GDM1 (cell line): ENCODE measurements around the gene CYP27C1.
"Not testable (repeated sequence)": the region's sequence is repeated elsewhere in the genome, so short reads cannot be mapped to it uniquely, and the experiment has no call there.

Experiments used
- DNase-seq: peaks from one replicate; lab custom pipeline; 2025; lab: John Stamatoyannopoulos, UW

CYP27C1 gene, protein sequence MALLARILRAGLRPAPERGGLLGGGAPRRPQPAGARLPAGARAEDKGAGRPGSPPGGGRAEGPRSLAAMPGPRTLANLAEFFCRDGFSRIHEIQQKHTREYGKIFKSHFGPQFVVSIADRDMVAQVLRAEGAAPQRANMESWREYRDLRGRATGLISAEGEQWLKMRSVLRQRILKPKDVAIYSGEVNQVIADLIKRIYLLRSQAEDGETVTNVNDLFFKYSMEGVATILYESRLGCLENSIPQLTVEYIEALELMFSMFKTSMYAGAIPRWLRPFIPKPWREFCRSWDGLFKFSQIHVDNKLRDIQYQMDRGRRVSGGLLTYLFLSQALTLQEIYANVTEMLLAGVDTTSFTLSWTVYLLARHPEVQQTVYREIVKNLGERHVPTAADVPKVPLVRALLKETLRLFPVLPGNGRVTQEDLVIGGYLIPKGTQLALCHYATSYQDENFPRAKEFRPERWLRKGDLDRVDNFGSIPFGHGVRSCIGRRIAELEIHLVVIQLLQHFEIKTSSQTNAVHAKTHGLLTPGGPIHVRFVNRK

DNA sequence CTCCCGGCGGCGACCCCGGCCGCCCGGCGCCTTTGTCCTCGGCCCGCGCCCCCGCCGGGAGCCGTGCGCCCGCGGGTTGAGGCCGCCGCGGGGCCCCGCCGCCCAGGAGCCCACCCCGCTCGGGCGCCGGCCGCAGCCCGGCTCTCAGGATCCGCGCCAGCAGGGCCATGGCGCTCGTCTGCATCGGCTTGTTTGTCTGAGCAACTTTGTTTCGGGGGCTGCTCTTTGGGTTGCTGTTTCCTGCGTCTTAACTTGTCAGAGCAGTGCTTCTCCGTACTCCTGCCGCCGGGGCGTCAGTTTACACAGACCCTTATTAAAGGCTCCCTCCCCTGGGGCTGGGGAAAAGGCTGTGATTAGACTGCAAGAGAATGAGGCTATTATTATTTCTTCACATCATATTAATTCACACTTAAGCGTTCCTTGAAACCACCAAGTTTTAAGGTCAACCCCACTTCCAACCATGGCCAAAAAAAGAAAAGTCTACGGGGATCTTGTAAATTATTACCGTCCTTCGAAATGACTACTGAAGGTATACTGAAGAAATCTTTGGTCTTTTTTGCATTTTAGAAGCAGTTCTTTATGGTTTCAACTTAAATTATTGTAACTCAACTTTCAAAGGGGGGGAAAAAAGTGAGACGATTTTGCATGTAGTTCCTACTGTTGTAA lies at the start of gene CYP27C1:
TSS of gene CYP27C1 (minus strand) at position 198 of the 666 bp plus-strand sequence. CDS start at position 169, 29 bp downstream.
- no peak for DNase-seq

DNA sequence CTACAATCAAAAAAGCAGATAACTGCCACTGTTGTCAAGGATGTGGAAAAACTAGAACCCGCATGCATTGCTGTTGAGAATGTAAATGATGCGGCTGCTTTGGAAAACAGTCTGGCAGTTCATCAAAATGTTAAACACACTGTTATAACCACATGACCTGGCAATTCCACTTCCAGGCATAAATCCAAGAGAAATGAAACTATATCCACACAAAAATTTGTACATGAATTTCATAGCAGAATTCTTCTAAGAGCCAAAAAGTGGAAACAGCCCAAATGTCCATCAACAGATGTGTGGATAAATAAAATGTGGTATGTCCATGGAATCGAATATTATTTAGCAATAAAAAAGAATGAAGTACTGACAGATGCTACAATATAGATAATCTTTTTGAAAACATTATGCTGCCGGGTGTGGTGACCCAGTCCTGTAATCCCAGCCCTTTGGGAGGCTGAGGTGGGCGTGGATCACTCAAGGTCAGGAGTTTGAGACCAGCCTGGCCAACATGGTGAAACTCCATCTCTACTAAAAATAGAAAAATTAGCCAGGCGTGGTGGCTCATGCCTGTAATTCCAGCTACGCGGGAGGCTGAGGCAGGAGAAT lies 41.8 kb upstream of the CYP27C1 start:
- no peak for DNase-seq

DNA sequence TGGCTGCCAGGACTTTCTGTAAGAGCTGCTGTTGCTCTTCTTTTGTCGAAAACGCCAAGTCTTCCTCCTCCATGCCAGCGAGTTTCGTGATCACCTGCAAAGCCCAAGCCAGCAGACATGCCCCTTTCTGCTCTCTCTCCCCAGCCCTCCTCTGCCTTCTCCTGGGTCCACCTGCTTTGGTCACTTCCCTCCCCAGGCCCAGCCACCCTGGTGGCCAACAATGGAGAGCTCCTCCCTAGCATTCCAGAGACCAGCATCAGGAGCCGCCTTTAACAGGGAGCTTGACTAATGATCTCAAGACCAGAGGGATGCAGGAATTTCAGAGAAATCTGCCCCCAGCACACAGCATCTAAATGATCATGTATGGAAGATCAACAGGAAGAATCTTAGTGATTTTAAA lies 39.3 kb upstream of the CYP27C1 start:
- DNase-seq: no peak

DNA sequence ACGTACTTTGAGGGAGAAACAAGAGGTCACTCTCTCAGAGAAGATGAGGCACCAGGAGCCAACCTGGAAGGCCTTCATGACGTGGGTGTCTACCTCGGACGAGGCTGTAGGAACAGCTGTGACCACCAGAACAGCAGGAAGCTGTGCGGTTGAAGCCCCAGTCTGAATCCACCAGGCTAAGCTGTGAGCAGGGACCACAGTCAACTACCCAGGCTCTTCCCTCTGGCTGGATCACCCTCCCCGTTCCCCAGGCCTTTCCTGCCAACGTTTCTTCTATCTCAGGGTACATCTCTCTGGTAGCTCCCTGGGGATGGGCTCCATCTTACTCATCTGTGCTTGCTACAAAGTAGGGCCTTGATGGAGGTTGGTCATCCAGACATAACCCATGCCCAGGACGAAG lies 36.8 kb upstream of the CYP27C1 start:
- DNase-seq: no peak

DNA sequence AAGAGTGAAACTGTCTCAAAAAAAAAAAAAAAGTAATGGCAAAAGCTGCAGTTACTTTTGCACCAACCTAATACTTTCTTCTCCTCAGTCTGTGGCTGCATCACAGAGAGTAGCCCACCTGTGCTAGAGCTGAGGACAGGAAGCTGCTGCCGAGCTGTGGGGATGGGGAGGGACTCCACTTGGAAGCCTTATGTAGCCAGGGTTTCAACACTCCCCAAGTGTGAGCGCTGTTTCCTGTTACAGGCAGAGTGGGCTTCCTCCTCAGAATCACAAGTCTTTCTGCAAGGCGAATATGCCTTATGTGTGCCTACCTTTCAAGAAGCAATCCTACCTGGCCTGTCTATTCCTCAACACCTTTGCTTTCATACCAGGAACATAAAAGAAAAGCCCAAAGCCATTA lies 36.3 kb upstream of the CYP27C1 start:
- no peak for DNase-seq

DNA sequence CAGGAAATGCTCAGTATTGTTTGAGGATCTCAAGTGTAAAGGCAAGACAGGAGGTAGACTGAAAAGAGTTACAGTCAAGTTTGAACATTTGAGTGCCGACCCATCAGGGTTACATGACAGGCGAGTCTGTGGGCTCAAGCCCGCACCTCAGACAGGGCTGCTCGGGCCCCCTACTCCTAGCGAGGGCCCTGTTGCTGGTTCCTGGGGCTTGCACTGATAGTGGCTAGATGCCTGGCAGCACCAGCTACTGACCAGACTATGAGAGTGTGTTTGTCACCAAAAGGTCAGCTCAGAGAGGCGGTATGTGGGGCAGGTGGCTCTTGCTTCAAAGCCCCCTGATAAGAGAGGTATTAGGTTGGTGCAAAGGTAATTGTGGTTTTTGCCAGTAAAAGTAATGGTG lies 35.6 kb upstream of the CYP27C1 start:
- no peak for DNase-seq

DNA sequence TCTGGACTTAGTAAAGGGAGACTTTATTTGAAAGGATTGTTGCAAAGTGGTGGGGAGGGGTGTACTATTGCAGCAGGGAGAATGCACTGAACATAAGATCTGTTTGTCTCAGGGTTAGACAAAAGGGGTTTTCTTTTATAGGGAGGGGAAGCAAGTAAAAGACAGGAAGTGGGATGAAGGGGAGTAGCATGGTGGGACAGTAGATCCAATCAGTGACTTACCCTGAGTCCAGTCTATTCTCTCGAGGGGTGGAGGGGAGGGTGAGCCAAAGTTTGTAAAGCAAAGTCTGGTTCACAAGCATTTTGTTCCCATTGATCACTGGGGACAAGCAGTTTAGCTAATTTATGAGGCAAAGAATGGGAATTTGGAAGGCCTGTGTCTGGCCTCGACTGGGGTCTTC lies 35.0 kb upstream of the CYP27C1 start:
- no peak for DNase-seq

DNA sequence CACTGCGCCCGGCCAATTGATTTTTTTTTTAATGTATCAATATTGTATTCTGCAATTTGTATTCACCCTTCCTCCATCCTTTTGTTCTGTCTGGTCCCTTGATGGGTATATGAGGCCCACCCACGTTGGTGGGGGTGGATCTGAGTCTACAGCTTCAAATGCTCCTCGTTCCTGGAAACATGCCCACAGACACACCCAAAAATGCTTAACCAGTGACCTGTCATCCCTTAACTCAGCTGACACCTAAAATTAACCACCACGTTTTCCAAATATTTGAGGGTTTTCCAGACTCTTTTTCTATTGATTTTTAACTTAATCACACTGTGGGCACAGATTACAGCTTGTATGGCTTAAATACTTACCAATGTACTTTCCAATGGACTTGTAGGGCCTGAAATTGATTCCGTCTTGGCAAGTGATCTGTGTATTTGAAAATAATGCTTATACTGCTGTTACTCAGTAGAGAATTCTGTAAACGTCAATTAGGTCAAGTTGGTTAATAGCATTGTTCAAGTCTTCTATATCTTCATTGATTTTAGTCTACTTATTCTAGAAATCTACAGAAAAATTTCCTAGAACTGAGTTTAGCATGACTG lies 34.4 kb upstream of the CYP27C1 start:
- DNase-seq: no peak

DNA sequence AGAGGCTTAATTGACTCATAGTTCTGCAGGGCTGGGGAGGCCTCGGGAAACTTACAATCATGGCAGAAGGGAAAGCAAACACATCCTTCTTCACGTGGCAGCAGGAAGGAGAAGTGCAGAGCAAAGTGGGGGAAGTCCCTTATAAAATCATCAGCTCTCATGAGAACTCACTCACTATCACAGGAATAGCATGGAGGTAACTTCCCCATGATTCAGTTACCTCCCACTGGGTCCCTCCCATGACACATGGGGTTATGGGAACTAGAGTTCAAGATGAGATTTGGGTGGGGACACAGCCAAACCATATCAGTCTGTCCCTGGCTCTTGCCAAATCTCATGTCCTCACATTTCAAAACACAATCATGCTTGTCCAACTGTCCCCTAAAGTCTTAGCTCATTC lies 21.1 kb upstream of the CYP27C1 start:
- not testable (repeated sequence) for DNase-seq

DNA sequence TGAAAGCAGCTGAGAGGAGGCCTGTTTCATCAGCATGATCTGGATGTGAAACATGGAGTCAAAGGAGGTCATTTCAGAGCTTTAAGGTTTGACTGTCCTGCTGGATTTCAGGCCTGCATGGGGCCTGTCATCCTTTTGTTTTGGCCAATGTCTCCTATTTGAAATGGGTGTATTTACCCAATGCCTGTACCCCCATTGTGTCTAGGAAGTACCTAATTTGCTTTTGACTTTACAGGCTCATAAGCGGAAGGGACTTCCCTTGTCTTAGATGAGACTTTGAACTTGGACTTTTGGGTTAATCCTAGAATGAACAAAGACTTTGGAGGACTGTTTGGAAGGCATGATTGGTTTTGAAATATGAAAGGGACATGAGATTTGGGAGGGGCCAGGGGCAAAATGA lies 19.3 kb upstream of the CYP27C1 start:
- no peak for DNase-seq

DNA sequence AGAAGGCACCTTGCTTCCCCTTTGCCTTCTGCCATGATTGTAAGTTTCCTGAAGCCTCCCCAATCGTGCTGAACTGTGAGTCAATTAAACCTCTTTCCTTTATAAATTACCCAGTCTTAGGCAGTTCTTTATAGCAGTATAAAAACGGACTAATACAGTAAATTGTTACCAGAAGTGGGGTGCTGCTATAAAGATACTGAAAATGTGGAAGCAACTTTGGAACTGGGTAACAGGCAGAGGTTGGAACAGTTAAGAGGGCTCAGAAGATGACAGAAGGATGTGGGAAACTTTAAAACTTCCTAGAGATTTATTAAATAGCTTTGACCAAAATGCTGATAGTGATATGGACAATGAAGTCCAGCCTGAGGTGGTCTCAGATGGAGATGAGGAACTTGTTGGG lies 17.7 kb upstream of the CYP27C1 start:
- not testable (repeated sequence) for DNase-seq

DNA sequence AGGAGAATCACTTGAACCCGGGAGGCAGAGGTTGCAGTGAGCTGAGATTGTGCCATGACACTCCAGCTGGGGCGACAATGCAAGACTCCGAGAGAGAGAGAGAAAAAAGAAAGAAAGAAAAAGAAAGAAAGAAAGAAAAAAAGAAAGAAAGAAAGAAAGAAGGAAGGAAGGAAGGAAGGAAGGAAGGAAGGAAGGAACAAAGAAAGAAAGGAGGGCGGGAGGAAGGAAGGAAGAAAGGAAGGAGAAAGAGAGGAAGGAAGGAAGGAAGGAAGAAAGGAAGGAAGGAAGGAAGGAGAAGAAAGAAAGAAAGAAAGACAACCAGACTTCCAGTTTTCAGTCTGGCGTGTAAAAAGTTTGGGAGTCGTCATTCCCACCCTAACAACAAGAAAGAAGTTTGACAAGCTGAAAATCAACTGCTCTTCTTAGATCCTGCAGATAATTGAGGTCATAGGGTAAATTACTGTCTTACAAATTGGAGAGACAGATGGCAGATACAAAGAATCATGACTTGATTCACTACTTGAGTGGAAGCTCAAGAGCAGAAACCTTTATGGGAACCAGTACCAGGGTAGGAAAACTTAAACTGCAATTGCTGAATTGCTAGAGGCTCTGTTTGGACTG lies 15.1 kb upstream of the CYP27C1 start:
- no peak for DNase-seq

DNA sequence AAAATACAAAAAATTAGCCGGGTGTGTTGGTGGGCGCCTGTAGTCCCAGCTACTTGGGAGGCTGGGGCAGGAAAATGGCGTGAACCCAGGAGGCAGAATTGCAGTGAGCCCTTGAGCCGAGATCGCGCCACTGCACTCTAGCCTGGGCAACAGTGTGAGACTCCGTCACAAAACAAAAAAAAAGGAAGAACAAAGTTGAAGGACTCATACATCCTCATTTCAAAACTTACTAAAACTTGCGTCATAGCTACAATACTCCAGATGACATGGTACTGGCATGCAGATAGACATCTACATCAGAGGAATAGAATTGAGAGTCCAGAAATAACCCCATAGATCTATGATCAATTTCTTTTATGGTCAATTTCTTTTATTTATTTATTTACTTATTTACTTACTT lies 13.6 kb upstream of the CYP27C1 start:
- DNase-seq: no peak

DNA sequence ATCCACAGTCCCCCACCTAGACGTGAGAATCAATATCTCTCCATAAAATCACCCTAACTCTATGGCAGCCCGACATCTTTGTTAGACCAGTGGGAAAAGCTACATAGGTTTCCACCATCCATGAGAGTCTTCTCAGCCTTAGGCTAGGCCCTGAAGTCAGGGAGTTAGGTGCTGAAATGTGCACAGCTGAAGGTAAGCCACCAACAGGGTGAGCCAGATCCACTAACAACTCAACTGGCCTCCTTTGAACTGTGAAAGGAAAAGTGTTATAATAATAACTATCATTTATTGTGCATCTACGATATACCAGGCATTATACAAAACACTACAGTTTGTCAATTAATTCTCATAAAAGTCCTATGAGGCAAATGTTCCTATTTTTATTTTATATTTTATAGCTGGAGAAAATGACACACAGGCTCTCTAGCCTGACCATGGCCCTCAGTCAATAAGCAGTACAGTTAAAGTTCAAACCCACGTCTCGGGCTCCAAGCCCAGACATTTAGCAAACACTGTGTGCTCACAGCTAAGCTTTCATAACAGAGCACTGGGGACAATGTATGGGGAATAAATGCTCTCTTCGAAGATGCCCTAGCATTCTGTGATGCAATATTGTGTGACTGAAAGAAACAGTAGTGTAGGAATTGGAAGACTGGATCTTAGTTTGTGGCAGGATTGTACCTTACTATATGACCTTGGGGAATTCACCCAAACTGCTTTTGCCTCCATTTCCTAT lies 11.2 kb upstream of the CYP27C1 start:
- DNase-seq: no peak

DNA sequence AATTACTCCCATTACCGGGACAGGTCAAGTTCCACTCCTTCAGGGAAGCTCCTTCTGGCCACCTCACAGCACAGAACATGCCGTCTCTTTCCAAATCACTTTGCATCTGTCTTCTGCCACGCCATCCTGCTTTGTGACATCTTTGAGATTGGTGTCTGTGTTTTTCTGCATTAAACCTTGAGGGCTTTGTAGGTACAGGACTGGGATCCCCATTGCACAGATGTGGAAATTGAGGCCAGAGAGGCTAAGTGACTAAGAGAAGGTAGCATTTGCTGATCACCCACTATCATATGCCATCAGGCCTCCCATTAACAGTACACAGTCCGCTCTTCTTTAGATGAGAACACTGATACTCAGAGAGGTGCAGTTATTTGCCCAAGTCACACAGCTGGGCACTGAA lies 9.5 kb upstream of the CYP27C1 start:
- DNase-seq: no peak

DNA sequence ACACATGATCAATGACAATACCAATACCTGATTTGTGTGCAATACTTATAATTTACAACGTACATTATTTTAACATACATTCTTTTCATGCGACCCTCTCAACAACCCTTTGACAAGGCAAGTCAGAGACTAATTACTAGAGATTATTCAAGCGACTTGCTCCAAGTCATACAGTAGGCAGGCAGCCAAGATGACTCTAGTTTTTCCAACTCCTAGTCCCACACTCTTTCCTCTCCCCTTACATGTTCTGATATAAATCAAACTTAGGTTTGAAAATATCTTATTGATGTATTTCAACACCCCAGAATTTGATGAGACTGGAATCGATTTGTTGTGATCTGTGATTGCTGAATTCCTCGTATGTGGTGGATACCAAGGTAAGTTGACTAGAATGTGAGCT lies 8.0 kb upstream of the CYP27C1 start:
- DNase-seq: no peak

DNA sequence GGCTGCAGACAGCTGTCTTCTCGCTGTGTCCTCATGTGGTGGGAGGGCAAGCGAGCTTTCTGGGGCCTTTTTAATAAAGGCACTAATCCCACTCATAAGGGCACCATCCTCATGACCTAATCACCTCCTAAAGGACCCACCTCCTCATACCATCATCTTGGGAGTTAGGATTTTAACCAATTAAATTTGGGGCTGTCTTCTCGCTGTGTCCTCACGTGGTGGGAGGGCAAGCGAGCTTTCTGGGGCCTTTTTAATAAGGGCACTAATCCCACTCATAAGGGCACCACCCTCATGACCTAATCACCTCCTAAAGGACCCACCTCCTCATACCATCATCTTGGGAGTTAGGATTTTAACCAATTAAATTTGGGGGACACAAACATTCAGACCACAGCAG lies 7.2 kb upstream of the CYP27C1 start:
- not testable (repeated sequence) for DNase-seq

DNA sequence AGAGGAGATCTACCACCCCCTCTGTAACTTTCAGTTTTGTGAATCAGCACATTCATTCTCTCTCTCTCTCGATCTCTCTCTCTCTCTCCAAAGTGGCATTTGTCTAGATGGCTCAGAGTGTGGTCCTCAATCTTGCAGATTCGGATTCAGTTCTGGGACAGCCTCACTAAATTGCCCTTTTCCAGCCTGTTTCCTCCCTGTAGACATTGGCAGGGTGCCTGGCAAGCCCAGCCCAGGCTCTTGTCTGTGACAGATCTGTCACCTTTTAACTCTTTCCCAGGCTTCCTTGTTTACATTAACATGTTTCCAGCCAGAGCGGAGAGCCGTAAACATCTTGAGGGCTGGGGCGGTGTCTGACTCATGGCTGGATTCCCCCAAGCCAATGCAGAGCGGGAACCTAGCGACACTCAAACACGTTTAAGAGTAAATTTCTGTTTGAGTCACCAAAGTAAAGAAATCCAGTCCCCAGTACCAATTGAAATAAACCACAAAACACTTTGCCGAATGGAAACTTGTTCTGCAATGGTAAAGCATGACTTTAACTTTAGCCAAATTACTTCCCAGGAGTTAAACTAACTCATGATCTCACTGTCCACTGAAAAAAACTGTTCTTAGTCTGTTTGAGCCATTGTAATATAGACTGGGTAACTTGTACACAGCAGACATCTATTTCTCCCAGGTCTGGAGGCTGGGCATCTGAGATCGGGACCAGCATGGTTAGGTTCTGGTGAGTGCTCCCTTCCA lies 6.6 kb upstream of the CYP27C1 start:
- no peak for DNase-seq

DNA sequence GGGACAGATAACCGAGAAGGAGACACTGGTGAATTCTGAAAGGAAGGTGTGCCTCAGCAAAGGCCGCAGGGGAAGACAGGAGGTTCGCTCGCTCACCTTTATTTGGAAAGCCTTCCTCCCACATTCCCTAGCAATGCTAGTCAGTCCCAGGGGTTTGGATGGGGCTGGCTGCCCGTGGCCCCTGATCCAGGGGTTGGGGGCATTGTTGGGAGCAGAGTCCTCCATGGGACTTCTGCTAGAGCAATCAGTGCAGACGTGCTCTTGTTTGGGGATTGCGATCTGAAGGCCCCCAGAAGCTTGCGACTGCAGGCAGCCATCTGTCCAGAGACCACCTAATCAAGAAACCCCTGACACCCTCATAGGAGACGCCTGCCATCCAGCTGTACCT lies 6.0 kb upstream of the CYP27C1 start:
- no peak for DNase-seq

DNA sequence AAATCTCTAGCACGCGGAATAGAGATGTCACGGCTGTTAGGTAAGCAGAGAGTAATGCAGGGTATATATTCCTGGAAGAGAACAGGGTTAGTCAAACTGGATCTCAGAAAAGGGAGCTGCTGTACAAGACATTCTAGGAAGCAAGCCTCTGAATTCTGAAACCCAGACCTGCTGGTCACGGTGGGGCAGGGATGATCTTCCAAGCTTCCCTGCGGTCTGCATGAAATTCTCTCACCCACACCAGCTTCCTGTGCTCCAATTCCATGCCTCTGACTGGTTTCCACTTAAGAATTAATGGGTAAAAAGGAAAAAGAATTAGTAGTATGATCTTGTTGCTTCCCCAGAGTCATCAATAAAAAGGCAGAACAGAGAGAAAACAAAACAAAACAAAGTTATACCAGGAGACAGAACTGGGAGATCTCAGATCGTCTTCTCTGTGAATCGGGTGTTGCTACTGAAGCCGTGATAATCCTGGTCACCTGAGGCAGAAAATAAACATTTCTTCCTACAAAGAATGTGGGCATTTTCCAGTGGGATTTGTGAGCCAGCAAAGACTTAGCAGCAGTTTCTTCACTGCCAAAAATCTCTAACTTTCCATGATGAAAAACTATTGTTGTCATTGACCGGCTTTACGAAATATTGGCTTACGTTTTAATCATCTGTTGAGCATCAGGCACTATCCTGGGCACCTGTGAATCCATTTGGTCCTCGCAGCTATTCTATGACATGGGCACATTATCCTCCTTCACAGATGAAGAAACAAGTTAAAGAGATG lies 5.3 kb upstream of the CYP27C1 start:
- DNase-seq: no peak
